Nephron progenitor cell (in vitro differentiated cells): Measurements from ENCODE around the gene NTRK3.
A peak's percentile ranks its signal among the peaks of the same experiment; 100 is the strongest.

Source experiments
- DNase-seq: peaks from one replicate; pipeline ENCODE4 v3.0.0; 2021
- H3K27ac Mint-ChIP-seq: 2 replicates; pipeline ENCODE4 v1.8.0; 2021; ENCODE audit warnings: mild to moderate bottlenecking, moderate library complexity, mixed read lengths
- H3K27me3 Mint-ChIP-seq: 2 replicates; pipeline ENCODE4 v1.8.0; 2021; ENCODE audit warnings: mild to moderate bottlenecking, low read depth, mixed read lengths; ENCODE audit not compliant: poor library complexity
- H3K36me3 Mint-ChIP-seq: 2 replicates; pipeline ENCODE4 v1.8.0; 2021; ENCODE audit warnings: low read depth, mixed read lengths
- H3K4me1 Mint-ChIP-seq: 2 replicates; pipeline ENCODE4 v1.8.0; 2021; ENCODE audit warnings: mixed read lengths
- H3K4me3 Mint-ChIP-seq: 2 replicates; pipeline ENCODE4 v1.8.0; 2021; ENCODE audit warnings: mild to moderate bottlenecking, moderate library complexity, mixed read lengths
- H3K9me3 Mint-ChIP-seq: 2 replicates; pipeline ENCODE4 v1.8.0; 2021; ENCODE audit warnings: mild to moderate bottlenecking, moderate library complexity, mixed read lengths
- TF ChIP-seq, protein P1 (sequence below): fragments of 200-600 bp; sonication (generic); IDR thresholded peaks from 2 replicates; pipeline ENCODE4 v1.5.0; 2021; ENCODE audit warnings: antibody characterized with exemption

NTRK3 gene

DNA sequence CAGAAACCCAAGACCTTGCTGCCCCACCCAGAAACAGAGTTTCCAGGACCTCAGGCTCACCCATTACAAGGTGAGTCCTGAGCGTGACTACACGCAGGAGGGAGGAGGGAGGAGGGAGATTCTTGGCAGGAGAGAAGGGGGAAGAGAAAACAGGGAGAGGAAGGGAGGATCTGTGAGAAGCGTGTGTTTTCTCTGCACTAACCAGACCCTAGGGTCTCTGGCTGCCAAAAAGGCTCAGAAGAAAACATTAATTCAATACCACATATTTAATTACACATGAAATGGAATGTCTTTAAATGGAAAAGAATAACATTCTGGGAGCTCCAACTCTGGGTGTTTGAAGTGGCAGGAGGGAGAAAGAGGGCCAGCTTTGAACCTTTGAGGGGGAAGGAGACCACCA is 309.0 kb downstream of the NTRK3 start:
- Mint-ChIP-seq H3K36me3 (no peaks in the 10 kb centered on the region), H3K27ac (no peak overlapping the region), H3K9me3 (no peaks in the 10 kb centered on the region), H3K27me3 (peaks cover 30% of the 10 kb centered on the region), H3K4me3 (no peak overlapping the region), H3K4me1 (peaks cover 54% of the 10 kb centered on the region)
- TF ChIP-seq, protein P1, sequence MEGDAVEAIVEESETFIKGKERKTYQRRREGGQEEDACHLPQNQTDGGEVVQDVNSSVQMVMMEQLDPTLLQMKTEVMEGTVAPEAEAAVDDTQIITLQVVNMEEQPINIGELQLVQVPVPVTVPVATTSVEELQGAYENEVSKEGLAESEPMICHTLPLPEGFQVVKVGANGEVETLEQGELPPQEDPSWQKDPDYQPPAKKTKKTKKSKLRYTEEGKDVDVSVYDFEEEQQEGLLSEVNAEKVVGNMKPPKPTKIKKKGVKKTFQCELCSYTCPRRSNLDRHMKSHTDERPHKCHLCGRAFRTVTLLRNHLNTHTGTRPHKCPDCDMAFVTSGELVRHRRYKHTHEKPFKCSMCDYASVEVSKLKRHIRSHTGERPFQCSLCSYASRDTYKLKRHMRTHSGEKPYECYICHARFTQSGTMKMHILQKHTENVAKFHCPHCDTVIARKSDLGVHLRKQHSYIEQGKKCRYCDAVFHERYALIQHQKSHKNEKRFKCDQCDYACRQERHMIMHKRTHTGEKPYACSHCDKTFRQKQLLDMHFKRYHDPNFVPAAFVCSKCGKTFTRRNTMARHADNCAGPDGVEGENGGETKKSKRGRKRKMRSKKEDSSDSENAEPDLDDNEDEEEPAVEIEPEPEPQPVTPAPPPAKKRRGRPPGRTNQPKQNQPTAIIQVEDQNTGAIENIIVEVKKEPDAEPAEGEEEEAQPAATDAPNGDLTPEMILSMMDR, result no peak
- no peak for DNase-seq

DNA sequence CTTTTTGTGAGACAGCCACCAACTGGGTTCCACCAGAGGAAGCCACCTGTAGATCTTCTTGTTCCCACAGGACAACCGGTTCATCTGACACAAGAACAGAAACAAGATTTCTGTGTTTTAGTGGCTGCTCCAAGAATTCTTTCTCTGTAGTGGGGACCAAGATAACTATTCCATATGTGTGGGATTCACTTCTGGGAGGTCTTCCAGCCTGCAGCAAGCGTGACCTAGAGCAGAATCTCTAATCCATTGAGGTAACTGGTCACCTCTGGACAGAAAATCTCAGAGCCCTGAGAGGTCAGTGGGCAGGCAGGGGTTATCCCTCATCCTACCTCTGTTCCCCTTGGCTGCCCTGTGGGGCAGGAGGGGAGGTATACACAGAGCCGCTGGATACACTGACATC is 311.3 kb downstream of the NTRK3 start:
- no peaks in the 10 kb centered on the region for H3K9me3 Mint-ChIP-seq
- H3K27me3 Mint-ChIP-seq, result peaks cover 33% of the 10 kb centered on the region
- no peak for DNase-seq
- no peak overlapping the region for H3K4me3 Mint-ChIP-seq
- peaks cover 67% of the 10 kb centered on the region for H3K4me1 Mint-ChIP-seq
- H3K36me3 Mint-ChIP-seq, result no peaks in the 10 kb centered on the region
- peak overlapping the region; percentile 82 for H3K27ac Mint-ChIP-seq
- TF ChIP-seq, protein P1, result no peak

DNA sequence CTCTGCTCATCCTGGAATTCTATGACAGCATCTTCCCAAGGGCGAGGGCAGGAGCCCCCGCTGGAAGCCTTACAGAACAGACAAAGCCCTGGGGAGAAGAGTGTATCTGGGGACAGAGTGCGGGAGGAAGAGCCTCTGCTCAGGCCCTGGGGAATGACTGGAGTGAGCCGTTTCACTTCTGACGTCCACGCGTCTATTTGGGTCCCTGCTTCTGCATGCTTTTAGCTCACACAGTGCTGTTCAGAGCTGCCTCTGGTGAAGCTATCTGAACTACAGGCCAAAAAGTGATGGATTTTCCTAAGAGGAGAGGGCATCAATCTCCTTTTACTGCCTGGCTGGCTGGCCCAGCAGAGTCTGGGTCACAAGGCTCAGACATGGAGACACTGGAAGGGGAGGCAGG is 311.8 kb downstream of the NTRK3 start:
- no peak for DNase-seq
- TF ChIP-seq, protein P1, result no peak
- no peak overlapping the region for H3K4me3 Mint-ChIP-seq
- peaks cover 64% of the 10 kb centered on the region for H3K4me1 Mint-ChIP-seq
- H3K27ac Mint-ChIP-seq, result peak overlapping the region; percentile 55
- H3K27me3 Mint-ChIP-seq, result peaks cover 36% of the 10 kb centered on the region
- H3K36me3 Mint-ChIP-seq, result no peaks in the 10 kb centered on the region
- no peaks in the 10 kb centered on the region for H3K9me3 Mint-ChIP-seq

DNA sequence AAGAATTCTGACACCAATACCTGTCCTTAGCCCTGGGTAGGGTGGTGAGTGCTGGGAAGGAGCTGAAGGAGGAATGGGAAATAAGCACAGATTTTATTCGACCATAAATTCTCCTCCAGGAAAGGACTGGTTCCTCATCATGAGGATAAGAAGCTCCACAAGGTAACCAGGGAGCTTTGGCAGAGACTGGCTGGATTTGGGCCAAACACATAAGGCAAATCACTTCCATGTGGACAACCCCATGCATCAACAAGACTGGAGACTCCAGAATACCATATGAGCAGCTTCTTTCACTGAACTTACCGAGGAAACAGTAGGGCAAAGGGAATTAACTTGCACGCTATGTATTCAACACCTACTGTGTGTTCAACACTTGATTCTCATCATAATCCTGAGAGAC is 312.5 kb downstream of the NTRK3 start:
- DNase-seq, result no peak
- TF ChIP-seq, protein P1, result no peak
- Mint-ChIP-seq H3K9me3 (no peaks in the 10 kb centered on the region), H3K27me3 (peaks cover 32% of the 10 kb centered on the region), H3K36me3 (no peaks in the 10 kb centered on the region), H3K27ac (no peak overlapping the region), H3K4me3 (no peak overlapping the region), H3K4me1 (peaks cover 57% of the 10 kb centered on the region)

DNA sequence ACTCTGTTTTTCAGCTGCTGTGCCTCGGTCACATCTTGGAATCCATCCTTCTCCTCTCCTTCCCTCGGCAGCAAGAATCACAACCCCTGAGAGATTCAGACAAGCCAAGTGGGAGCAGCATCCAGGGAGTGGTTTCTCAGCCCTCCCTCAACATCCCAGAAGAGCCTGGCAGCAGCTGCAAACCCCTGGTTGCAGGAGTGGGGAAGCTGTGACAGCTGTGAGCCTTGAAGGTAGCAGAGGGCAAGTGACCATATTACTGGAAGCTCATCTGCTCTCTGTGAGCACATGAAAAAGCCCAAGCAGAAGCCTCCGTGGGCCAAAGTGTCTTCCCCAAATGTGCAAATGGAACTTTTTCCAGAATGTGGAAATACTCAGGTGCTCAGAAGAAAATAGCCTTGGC is 312.9 kb downstream of the NTRK3 start:
- H3K4me3 Mint-ChIP-seq, result no peak overlapping the region
- DNase-seq, result no peak
- H3K27ac Mint-ChIP-seq, result no peak overlapping the region
- TF ChIP-seq, protein P1, result no peak
- H3K4me1 Mint-ChIP-seq, result peaks cover 53% of the 10 kb centered on the region
- peaks cover 37% of the 10 kb centered on the region for H3K27me3 Mint-ChIP-seq
- H3K9me3 Mint-ChIP-seq, result no peaks in the 10 kb centered on the region
- no peaks in the 10 kb centered on the region for H3K36me3 Mint-ChIP-seq

DNA sequence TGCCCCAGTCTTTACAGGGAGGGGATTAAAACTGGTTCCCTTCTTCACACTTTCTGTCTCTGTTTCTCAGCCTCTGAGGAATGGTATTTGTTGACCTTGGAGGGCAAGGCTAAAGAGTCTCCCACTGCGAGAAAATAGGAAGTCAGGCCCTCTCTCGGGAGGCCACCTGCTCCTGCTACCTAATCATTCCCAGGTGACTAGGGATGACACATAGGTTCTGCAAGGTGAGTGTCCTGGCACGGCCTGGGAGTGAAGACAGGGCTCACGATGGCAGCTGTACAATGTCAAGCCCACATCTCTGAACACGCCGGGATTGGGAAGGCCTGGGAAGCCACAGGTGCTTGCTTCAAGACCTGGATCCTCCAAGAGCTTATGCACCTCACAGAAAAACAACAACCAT is 314.2 kb downstream of the NTRK3 start:
- Mint-ChIP-seq H3K9me3 (no peaks in the 10 kb centered on the region), H3K27me3 (peaks cover 41% of the 10 kb centered on the region), H3K4me3 (no peak overlapping the region), H3K36me3 (no peaks in the 10 kb centered on the region), H3K4me1 (peaks cover 49% of the 10 kb centered on the region), H3K27ac (no peak overlapping the region)
- TF ChIP-seq, protein P1, result no peak
- DNase-seq, result no peak
